ENCODE measurements around the gene IFNAR1. TPM values are rescaled to one million over a fixed set of nuclear protein-coding genes. Genes with fewer than 3 reads are reported as not detected.
A peak's percentile ranks its signal among the peaks of the same experiment; 100 is the strongest.

Gene IFNAR1
- total and polyA plus RNA-seq, 7 donors: 10.4 to 31.6 (median 17.5) TPM

GRCh38 chr21:33397717-33398116, 72.9 kb downstream of the IFNAR1 start:
- Histone ChIP-seq H3K36me3 (ENCODE audit: insufficient read depth in 1 of 2, low read depth in 1 of 2) (no peaks in the 10 kb centered on the region), H3K4me1 (no peaks in the 10 kb centered on the region), H3K27me3 (ENCODE audit: insufficient read depth in 3 of 3, low read length in 2 of 3) (no peaks in the 10 kb centered on the region), H3K4me3 (no peak overlapping the region), H3K27ac (no peak overlapping the region), H3K9me3 (no peaks in the 10 kb centered on the region)
- no peak for ATAC-seq
- 96 to 100% (median 96%) methylated on average over 3 of the region's 3 CpGs for WGBS, 3 donors
- TF ChIP-seq CTCF (IDR thresholded peaks at IDR 0.05): no peak
- intact Hi-C loops (cut with DNase I): no loop called here
- DNase-seq: no peak

GRCh38 chr21:33398361-33398760, 73.6 kb downstream of the IFNAR1 start:
- Histone ChIP-seq H3K36me3 (ENCODE audit: insufficient read depth in 1 of 2, low read depth in 1 of 2) (no peaks in the 10 kb centered on the region), H3K27ac (no peak overlapping the region), H3K4me1 (no peaks in the 10 kb centered on the region), H3K4me3 (no peak overlapping the region), H3K9me3 (no peaks in the 10 kb centered on the region), H3K27me3 (ENCODE audit: insufficient read depth in 3 of 3, low read length in 2 of 3) (no peaks in the 10 kb centered on the region)
- WGBS, 3 donors: 82 to 94% (median 84%) methylated on average over 5 of the region's 5 CpGs
- TF ChIP-seq CTCF (IDR thresholded peaks at IDR 0.05): no peak
- ATAC-seq (no peak), DNase-seq (no peak)
- intact Hi-C loops (cut with DNase I): no loop called here

GRCh38 chr21:33401630-33401992, 76.8 kb downstream of the IFNAR1 start:
- intact Hi-C loops (cut with DNase I): no loop called here
- H3K27ac ChIP-seq: no peak overlapping the region
- H3K9me3 ChIP-seq: no peaks in the 10 kb centered on the region
- no peak for TF ChIP-seq CTCF (IDR thresholded peaks at IDR 0.05)
- no peak for DNase-seq
- peaks cover 11% of the 10 kb centered on the region for H3K4me1 ChIP-seq
- H3K27me3 ChIP-seq (ENCODE audit: insufficient read depth in 3 of 3, low read length in 2 of 3): no peaks in the 10 kb centered on the region
- no peak overlapping the region for H3K4me3 ChIP-seq
- WGBS, 3 donors: 67 to 78% (median 68%) methylated on average over 6 of the region's 6 CpGs
- peaks cover 0 to 5% of the 10 kb centered on the region in 2 donors for H3K36me3 ChIP-seq (ENCODE audit: insufficient read depth in 1 of 2, low read depth in 1 of 2)
- ATAC-seq: no peak

GRCh38 chr21:33402001-33402979, 77.5 kb downstream of the IFNAR1 start:
- peaks cover 11% of the 10 kb centered on the region for H3K4me1 ChIP-seq
- H3K27ac ChIP-seq: peak overlapping the region; percentile 84
- intact Hi-C loops (cut with DNase I): no loop called here
- ATAC-seq (peak; percentile 30 to 64 (median 54)), DNase-seq (peak; percentile 73 to 82)
- no peaks in the 10 kb centered on the region for H3K27me3 ChIP-seq (ENCODE audit: insufficient read depth in 3 of 3, low read length in 2 of 3)
- WGBS, 3 donors: 47 to 58% (median 47%) methylated on average over 44 to 45 of the region's 45 CpGs
- peaks cover 0 to 5% of the 10 kb centered on the region in 2 donors for H3K36me3 ChIP-seq (ENCODE audit: insufficient read depth in 1 of 2, low read depth in 1 of 2)
- no peaks in the 10 kb centered on the region for H3K9me3 ChIP-seq
- no peak for TF ChIP-seq CTCF (IDR thresholded peaks at IDR 0.05)
- peak overlapping the region; percentile 77 for H3K4me3 ChIP-seq
